ENCODE data around the gene MACROD2. TPM values are rescaled to one million over a fixed set of nuclear protein-coding genes. Genes with fewer than 3 reads are reported as not detected.

Gene MACROD2
- total and polyA plus RNA-seq, 2 donors (not counting 1 experiment from before 2014, with no cell fraction given), result 5.3 to 6.7 TPM

DNA sequence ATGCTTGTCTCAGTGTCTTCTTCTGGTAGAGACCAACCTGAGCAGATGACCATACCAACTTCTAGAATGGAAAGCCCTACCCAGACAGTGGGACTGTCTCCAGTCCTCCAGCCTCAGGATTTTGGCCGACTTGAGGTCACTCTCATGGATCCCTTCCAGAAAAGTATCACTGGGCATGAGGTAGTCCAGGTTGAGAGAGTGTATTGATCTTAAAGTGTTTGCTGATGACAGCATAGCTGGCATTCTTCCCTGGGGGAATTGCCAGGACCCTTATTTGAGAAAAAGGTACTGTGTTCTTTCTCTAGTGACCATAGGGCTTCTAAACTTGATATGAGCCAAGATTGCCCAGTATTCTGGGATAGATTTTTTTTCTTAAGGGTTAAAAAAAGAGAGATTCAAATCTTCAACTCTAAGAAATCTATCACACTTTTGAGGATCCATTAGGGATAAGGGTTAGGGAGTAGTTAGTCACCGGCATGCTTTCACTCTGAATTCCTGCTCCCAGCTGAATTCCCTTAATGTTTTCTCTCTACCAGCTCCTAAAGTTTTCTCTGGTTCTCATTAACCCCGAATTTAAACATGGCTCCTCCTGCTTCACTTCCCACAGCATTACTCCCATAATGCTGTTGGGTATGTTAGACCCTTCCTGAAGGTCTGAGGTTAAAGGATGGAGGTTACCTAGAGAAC lies 415.7 kb downstream of the MACROD2 start:
- Mint-ChIP-seq H3K4me1 (no peaks in the 10 kb centered on the region), H3K9me3 (ENCODE audit: insufficient read depth) (no peaks in the 10 kb centered on the region), H3K4me3 (no peak overlapping the region), H3K27me3 (no peaks in the 10 kb centered on the region), H3K27ac (no peak overlapping the region)
- Histone ChIP-seq H3K4me1 (ENCODE audit: control insufficient read depth in 2 of 2, insufficient read depth in 2 of 2, low read length in 2 of 2) (no peaks in the 10 kb centered on the region), H3K79me2 (ENCODE audit: control insufficient read depth, insufficient read depth, low read length) (no peaks in the 10 kb centered on the region), H3K9ac (ENCODE audit: low read length) (no peak overlapping the region), H2AFZ (ENCODE audit: insufficient read depth, low read depth, low read length, poor library complexity, severe bottlenecking) (no peak overlapping the region), H3K9me3 (ENCODE audit: control extremely low read depth in 1 of 3, control insufficient read depth in 2 of 3, insufficient read depth in 1 of 3, low read length in 2 of 3) (no peaks in the 10 kb centered on the region), H3K4me2 (replicated peaks; ENCODE audit: low read depth, low read length, poor library complexity, severe bottlenecking) (no peak overlapping the region), H3K36me3 (replicated peaks in 1 of 2; ENCODE audit: control extremely low read depth in 1 of 2, control insufficient read depth in 1 of 2, extremely low read depth in 1 of 2, insufficient read depth in 2 of 2, low read length in 1 of 2) (no peaks in the 10 kb centered on the region), H3K4me3 (ENCODE audit: control extremely low read depth in 1 of 5, extremely low read depth in 1 of 5, insufficient read depth in 1 of 5, low read depth in 2 of 5, low read length in 4 of 5) (no peak overlapping the region), H4K20me1 (ENCODE audit: control insufficient read depth, insufficient read depth, low read length, poor library complexity, severe bottlenecking) (no peaks in the 10 kb centered on the region), H3K27ac (ENCODE audit: low read length in 2 of 2) (no peak overlapping the region), H3K27me3 (replicated peaks in 1 of 4; ENCODE audit: control extremely low read depth in 1 of 4, control insufficient read depth in 3 of 4, insufficient read depth in 4 of 4, low read length in 3 of 4) (no peaks in the 10 kb centered on the region)
- ATAC-seq (ENCODE audit: low read depth), result no peak
- CTCF ChIA-PET, result no interaction called here
- no peak for DNase-seq
- intact Hi-C loops (cut with micrococcal nuclease), result no loop called here
- POLR2A ChIA-PET, result no interaction called here
- WGBS (ENCODE audit: insufficient coverage), result 73% methylated on average over 1 of the region's 3 CpGs
- TF ChIP-seq, protein P1, sequence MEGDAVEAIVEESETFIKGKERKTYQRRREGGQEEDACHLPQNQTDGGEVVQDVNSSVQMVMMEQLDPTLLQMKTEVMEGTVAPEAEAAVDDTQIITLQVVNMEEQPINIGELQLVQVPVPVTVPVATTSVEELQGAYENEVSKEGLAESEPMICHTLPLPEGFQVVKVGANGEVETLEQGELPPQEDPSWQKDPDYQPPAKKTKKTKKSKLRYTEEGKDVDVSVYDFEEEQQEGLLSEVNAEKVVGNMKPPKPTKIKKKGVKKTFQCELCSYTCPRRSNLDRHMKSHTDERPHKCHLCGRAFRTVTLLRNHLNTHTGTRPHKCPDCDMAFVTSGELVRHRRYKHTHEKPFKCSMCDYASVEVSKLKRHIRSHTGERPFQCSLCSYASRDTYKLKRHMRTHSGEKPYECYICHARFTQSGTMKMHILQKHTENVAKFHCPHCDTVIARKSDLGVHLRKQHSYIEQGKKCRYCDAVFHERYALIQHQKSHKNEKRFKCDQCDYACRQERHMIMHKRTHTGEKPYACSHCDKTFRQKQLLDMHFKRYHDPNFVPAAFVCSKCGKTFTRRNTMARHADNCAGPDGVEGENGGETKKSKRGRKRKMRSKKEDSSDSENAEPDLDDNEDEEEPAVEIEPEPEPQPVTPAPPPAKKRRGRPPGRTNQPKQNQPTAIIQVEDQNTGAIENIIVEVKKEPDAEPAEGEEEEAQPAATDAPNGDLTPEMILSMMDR (IDR thresholded peaks at IDR 0.05), result no peak
- no peak for TF ChIP-seq EZH2 (IDR thresholded peaks at IDR 0.05; ENCODE audit: borderline replicate concordance, insufficient read depth, low read depth, low read length, poor library complexity, severe bottlenecking)

GRCh38 chr20:14412065-14412681 lies 416.9 kb downstream of the MACROD2 start:
- TF ChIP-seq, protein P1 (IDR thresholded peaks at IDR 0.05), result no peak
- no peak for TF ChIP-seq EZH2 (IDR thresholded peaks at IDR 0.05; ENCODE audit: borderline replicate concordance, insufficient read depth, low read depth, low read length, poor library complexity, severe bottlenecking)
- no peak overlapping the region for H3K4me3 Mint-ChIP-seq
- Histone ChIP-seq H3K36me3 (replicated peaks in 1 of 2; ENCODE audit: control extremely low read depth in 1 of 2, control insufficient read depth in 1 of 2, extremely low read depth in 1 of 2, insufficient read depth in 2 of 2, low read length in 1 of 2) (no peaks in the 10 kb centered on the region), H3K4me3 (ENCODE audit: control extremely low read depth in 1 of 5, extremely low read depth in 1 of 5, insufficient read depth in 1 of 5, low read depth in 2 of 5, low read length in 4 of 5) (no peak overlapping the region), H4K20me1 (ENCODE audit: control insufficient read depth, insufficient read depth, low read length, poor library complexity, severe bottlenecking) (no peaks in the 10 kb centered on the region), H3K27me3 (replicated peaks in 1 of 4; ENCODE audit: control extremely low read depth in 1 of 4, control insufficient read depth in 3 of 4, insufficient read depth in 4 of 4, low read length in 3 of 4) (no peaks in the 10 kb centered on the region), H3K9me3 (ENCODE audit: control extremely low read depth in 1 of 3, control insufficient read depth in 2 of 3, insufficient read depth in 1 of 3, low read length in 2 of 3) (no peaks in the 10 kb centered on the region), H3K4me2 (replicated peaks; ENCODE audit: low read depth, low read length, poor library complexity, severe bottlenecking) (no peak overlapping the region), H3K27ac (ENCODE audit: low read length in 2 of 2) (no peak overlapping the region), H3K9ac (ENCODE audit: low read length) (no peak overlapping the region), H3K79me2 (ENCODE audit: control insufficient read depth, insufficient read depth, low read length) (no peaks in the 10 kb centered on the region), H3K4me1 (ENCODE audit: control insufficient read depth in 2 of 2, insufficient read depth in 2 of 2, low read length in 2 of 2) (no peaks in the 10 kb centered on the region), H2AFZ (ENCODE audit: insufficient read depth, low read depth, low read length, poor library complexity, severe bottlenecking) (no peak overlapping the region)
- WGBS (ENCODE audit: insufficient coverage), result 93% methylated on average over 3 of the region's 5 CpGs
- H3K27ac Mint-ChIP-seq, result no peak overlapping the region
- H3K27me3 Mint-ChIP-seq, result no peaks in the 10 kb centered on the region
- ChIA-PET CTCF (no interaction called here), POLR2A (no interaction called here)
- ATAC-seq (ENCODE audit: low read depth) (no peak), DNase-seq (no peak)
- H3K4me1 Mint-ChIP-seq, result no peaks in the 10 kb centered on the region
- intact Hi-C loops (cut with micrococcal nuclease), result no loop called here
- H3K9me3 Mint-ChIP-seq (ENCODE audit: insufficient read depth), result no peaks in the 10 kb centered on the region
